GM12878 (cell line): ENCODE data around the gene LSAMP. TPM values are rescaled to one million over a fixed set of nuclear protein-coding genes. Genes with fewer than 3 reads are reported as not detected.

Source experiments
- ATAC-seq: fragments of 200-7000 bp; cut with Tn5 transposase; 3 replicates; pipeline ENCODE4 v1.9.1; 2020; ENCODE audit warnings: mild to moderate bottlenecking, moderate library complexity
- BruUV-seq: library from RNA; stranded (reverse); fragments of 400-500 nt; replicated peaks from 2 replicates; lab custom pipeline; 2021; lab: Mats Ljungman, UMichigan
- CTCF ChIA-PET: fragments of 300-600 bp; sonication (Branson Sonifier 250); formaldehyde crosslinking; extraction: SDS; loops from one replicate; lab custom pipeline; 2021; ENCODE audit warnings: inconsistent platforms; lab: Yijun Ruan, JAX
- POLR2A ChIA-PET: fragments of 350-600 bp; formaldehyde crosslinking; extraction: SDS; loops from one replicate; lab custom pipeline; 2021; ENCODE audit warnings: inconsistent platforms; lab: Charles Lee
- RAD21 ChIA-PET: fragments of 300-600 bp; sonication (Branson Sonifier 250); formaldehyde crosslinking; loops from one replicate; lab custom pipeline; 2023; ENCODE audit warnings: antibody characterized with exemption; ENCODE audit not compliant: unreplicated experiment; lab: Charles Lee
- SMC1A ChIA-PET: fragments of 300-600 bp; sonication (Branson Sonifier 250); formaldehyde crosslinking; loops from one replicate; lab custom pipeline; 2023; ENCODE audit not compliant: unreplicated experiment, uncharacterized antibody; lab: Charles Lee
- DNase-seq: peaks from one replicate; pipeline ENCODE4 v3.0.0-alpha.2; 2011; ENCODE audit warnings: low read depth, low spot score
- FAIRE-seq: peaks from 3 replicates; lab custom pipeline; 2011; peaks lifted over from hg19 to GRCh38; lab: Jason Lieb, UNC
- H2AFZ ChIP-seq: 2 replicates; pipeline ENCODE4 v1.6.0; 2011; ENCODE audit warnings: low read depth, low read length, control low read depth; ENCODE audit not compliant: control insufficient read depth
- H3K27ac ChIP-seq: 2 replicates; pipeline ENCODE4 v1.5.1; 2011; ENCODE audit warnings: control low read depth; ENCODE audit not compliant: control insufficient read depth, insufficient read depth
- H3K27me3 ChIP-seq, 2 experiments: replicated peaks in 1 of 2; 2 replicates each; pipeline versions ENCODE4 v1.6.0 to v1.6.1; 2011; ENCODE audit warnings: low read length in 1 of 2; ENCODE audit not compliant: control insufficient read depth in 2 of 2, insufficient read depth in 2 of 2
- H3K36me3 ChIP-seq, 2 experiments: 2 replicates each; pipeline ENCODE4 v1.5.1; 2011; ENCODE audit warnings: low read length in 1 of 2; ENCODE audit not compliant: control insufficient read depth in 2 of 2, insufficient read depth in 2 of 2
- H3K4me1 ChIP-seq: 2 replicates; pipeline ENCODE4 v1.6.1; 2011; ENCODE audit warnings: mild to moderate bottlenecking, low read length, moderate library complexity, mixed read lengths; ENCODE audit not compliant: control insufficient read depth, insufficient read depth
- H3K4me2 ChIP-seq: 2 replicates; pipeline ENCODE4 v1.6.0; 2011; ENCODE audit warnings: control low read depth; ENCODE audit not compliant: control insufficient read depth, insufficient read depth
- H3K4me3 ChIP-seq: fragments of 200-600 bp; sonication (generic); 2 replicates; pipeline ENCODE4 v1.5.1; 2016
- H3K79me2 ChIP-seq: 2 replicates; pipeline ENCODE4 v1.6.0; 2011; ENCODE audit warnings: low read length; ENCODE audit not compliant: control insufficient read depth, insufficient read depth
- H3K9ac ChIP-seq: 2 replicates; pipeline ENCODE4 v1.8.0; 2011; ENCODE audit warnings: low read length, control low read depth, mixed read lengths; ENCODE audit not compliant: control insufficient read depth, insufficient read depth
- H3K9me3 ChIP-seq: replicated peaks from 3 replicates; pipeline ENCODE4 v1.5.1; 2011; ENCODE audit warnings: mild to moderate bottlenecking, low read length; ENCODE audit not compliant: control insufficient read depth, insufficient read depth
- H4K20me1 ChIP-seq: 2 replicates; pipeline ENCODE4 v1.6.0; 2011; ENCODE audit not compliant: control insufficient read depth, insufficient read depth
- BACH1 ChIP-seq: fragments of 450-650 bp; IDR thresholded peaks from 2 replicates; pipeline ENCODE4 v1.6.1; 2017; ENCODE audit warnings: mild to moderate bottlenecking, borderline replicate concordance
- BCLAF1 ChIP-seq: fragments of 450-650 bp; IDR thresholded peaks from 2 replicates; pipeline ENCODE4 v1.6.1; 2017; ENCODE audit warnings: antibody characterized with exemption, mild to moderate bottlenecking, moderate library complexity
- NFYB ChIP-seq: IDR thresholded peaks from 2 replicates; pipeline ENCODE4 v1.6.1; 2011; ENCODE audit warnings: low read depth, mild to moderate bottlenecking, low read length, improper control_type of control experiment, moderate library complexity; ENCODE audit not compliant: insufficient read depth
- POU2F2 ChIP-seq: IDR thresholded peaks from 3 replicates; pipeline ENCODE4 v1.6.1; 2011; ENCODE audit warnings: low read depth, mild to moderate bottlenecking, low read length, borderline replicate concordance
- SIN3A ChIP-seq: IDR thresholded peaks from 2 replicates; pipeline ENCODE4 v1.6.1; 2012; ENCODE audit warnings: low read depth, low read length, improper control_type of control experiment
- in situ Hi-C: fragments of 300-500 bp; cut with MboI; formaldehyde crosslinking; loops from 9 replicates; pipeline ENCODE4 v1.14.3; 2018; ENCODE audit warnings: mixed read lengths
- intact Hi-C: fragments of 100-400 bp; cut with micrococcal nuclease; formaldehyde crosslinking; loops from one replicate; pipeline ENCODE4 v1.14.2; 2022; ENCODE audit not compliant: unreplicated experiment
- polyA plus RNA-seq, 11 experiments: library from polyadenylated mRNA; depleted of rRNA in 4 of 11; unstranded in 6 of 11; stranded (reverse) in 5 of 11; fragments of >200 nt; fragmentation: Nextera tagmentation in 4 of 11; fragmentation: Illumina TruSeq in 1 of 11; extraction: Ambion mirVana in 4 of 11; extraction: Trizol in 1 of 11; gene quantifications; 1 replicate in 1 of 11; 2 replicates in 10 of 11; pipeline versions ENCODE4 v1.2.1 to v1.2.3, GENCODE V29; 2011 to 2016; ENCODE audit warnings: inconsistent platforms in 2 of 11, missing spikeins in 2 of 11, low read depth in 1 of 11
- total RNA-seq, 4 experiments: library from RNA; depleted of rRNA in 3 of 4; stranded (reverse); fragments of >200 nt in 3 of 4; fragmentation: Illumina TruSeq in 1 of 4; extraction: Trizol in 1 of 4; gene quantifications; 2 replicates each; pipeline versions ENCODE4 v1.2.1 to v1.2.3, GENCODE V29; 2013 to 2021
- TF ChIP-seq, protein P1 (sequence below): fragments of 450-650 bp; IDR thresholded peaks from 2 replicates; pipeline ENCODE4 v1.6.1; 2016; ENCODE audit warnings: mild to moderate bottlenecking

The LSAMP gene
- total and polyA plus RNA-seq, 10 of the 15 experiments (the other 5 are each of a cell fraction or from before 2014, with no cell fraction given): 2.0 to 12.7 (median 6.5) TPM

GRCh38 chr3:116473602-116474001 lies 28.3 kb upstream of the LSAMP start:
- CTCF ChIA-PET: no interaction called here
- BruUV-seq: no TSS peak
- no peak for ATAC-seq

More at GRCh38 chr3:116473602-116474001, 28.3 kb upstream of the LSAMP start:
- H3K4me1 ChIP-seq: no peaks in the 10 kb centered on the region
- in situ Hi-C loops: no loop called here
- no peak overlapping the region for H3K27ac ChIP-seq
- H3K79me2 ChIP-seq: no peaks in the 10 kb centered on the region
- no peaks in the 10 kb centered on the region; the same call in 2 of the 3 replicates for H3K9me3 ChIP-seq
- TF ChIP-seq BCLAF1 (no peak), SIN3A (no peak), NFYB (no peak), POU2F2 (no peak), BACH1 (no peak)
- TF ChIP-seq, protein P1, sequence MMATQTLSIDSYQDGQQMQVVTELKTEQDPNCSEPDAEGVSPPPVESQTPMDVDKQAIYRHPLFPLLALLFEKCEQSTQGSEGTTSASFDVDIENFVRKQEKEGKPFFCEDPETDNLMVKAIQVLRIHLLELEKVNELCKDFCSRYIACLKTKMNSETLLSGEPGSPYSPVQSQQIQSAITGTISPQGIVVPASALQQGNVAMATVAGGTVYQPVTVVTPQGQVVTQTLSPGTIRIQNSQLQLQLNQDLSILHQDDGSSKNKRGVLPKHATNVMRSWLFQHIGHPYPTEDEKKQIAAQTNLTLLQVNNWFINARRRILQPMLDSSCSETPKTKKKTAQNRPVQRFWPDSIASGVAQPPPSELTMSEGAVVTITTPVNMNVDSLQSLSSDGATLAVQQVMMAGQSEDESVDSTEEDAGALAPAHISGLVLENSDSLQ: no peak
- H3K36me3 ChIP-seq: no peaks in the 10 kb centered on the region
- no peaks in the 10 kb centered on the region for H4K20me1 ChIP-seq
- H3K4me2 ChIP-seq: no peak overlapping the region
- no peak overlapping the region for H3K9ac ChIP-seq
- intact Hi-C loops: no loop called here
- no peak for FAIRE-seq
- ChIA-PET RAD21 (no interaction called here), POLR2A (no interaction called here), SMC1A (interaction anchor here (0.7 to 1.6 kb wide), 2 partner anchors 105 to 344 kb away, joined by 3 to 4 read pairs; no protein-coding TSS in a partner anchor)
- no peak overlapping the region for H3K4me3 ChIP-seq
- DNase-seq: no peak
- no peaks in the 10 kb centered on the region for H3K27me3 ChIP-seq
- no peak overlapping the region for H2AFZ ChIP-seq
